ENCODE measurements around the gene NDUFB6. TPM values are rescaled to one million over a fixed set of nuclear protein-coding genes. Genes with fewer than 3 reads are reported as not detected.

Gene NDUFB6
- total RNA-seq, 1 experiment from 2014 or later = 60.2 TPM

GRCh38 chr9:32525709-32526030, 47.3 kb downstream of the NDUFB6 start:
- H3K4me1 Mint-ChIP-seq = peaks cover 10 to 17% of the 10 kb centered on the region in 2 experiments
- Histone ChIP-seq H3K56ac (ENCODE audit: insufficient read length, low read depth, low read length) (no peak overlapping the region), H2BK12ac (ENCODE audit: insufficient read length, low read depth, low read length) (no peak overlapping the region), H3K4me1 (ENCODE audit: insufficient read depth, low read length) (no peaks in the 10 kb centered on the region), H3K4ac (ENCODE audit: low read depth, low read length) (no peak overlapping the region), H3K23me2 (ENCODE audit: insufficient read length, low read depth, low read length, poor library complexity, severe bottlenecking) (no peaks in the 10 kb centered on the region), H3K9me3 (ENCODE audit: control insufficient read depth, low read depth, low read length) (no peaks in the 10 kb centered on the region), H3K79me2 (ENCODE audit: insufficient read depth, low read length) (no peaks in the 10 kb centered on the region), H2BK5ac (ENCODE audit: insufficient read length, low read length) (peak overlapping the region; percentile 57), H3K9ac (ENCODE audit: extremely low read depth, insufficient read length, low read length) (peak overlapping the region; percentile 27), H3K27me3 (ENCODE audit: insufficient read depth, low read length) (no peaks in the 10 kb centered on the region), H3T11ph (ENCODE audit: low read length) (no peak overlapping the region), H4K20me1 (ENCODE audit: control insufficient read depth, insufficient read depth, insufficient read length) (no peaks in the 10 kb centered on the region), H2AFZ (ENCODE audit: low read length) (peak overlapping the region; percentile 84), H4K5ac (ENCODE audit: insufficient read length, low read depth, low read length) (peak overlapping the region; percentile 85), H3K18ac (ENCODE audit: insufficient read length, low read depth, low read length) (peak overlapping the region; percentile 72), H4K8ac (replicated peaks; ENCODE audit: insufficient read length, low read depth, low read length) (no peak overlapping the region), H2AK5ac (ENCODE audit: insufficient read length, low read length) (no peak overlapping the region), H2BK20ac (ENCODE audit: low read depth, low read length, poor library complexity, severe bottlenecking) (no peak overlapping the region), H2BK120ac (ENCODE audit: low read depth, low read length, poor library complexity, severe bottlenecking) (peak overlapping the region; percentile 69), H3K4me2 (ENCODE audit: insufficient read depth, insufficient read length, low read length) (peak overlapping the region; percentile 86), H3K27ac (ENCODE audit: insufficient read length, low read depth, low read length) (peak overlapping the region; percentile 22), H4K91ac (ENCODE audit: insufficient read length, low read depth, low read length) (no peak overlapping the region), H3K14ac (ENCODE audit: insufficient read depth, low read length) (peak overlapping the region; percentile 78; the same call in 1 of the 2 replicates), H3K79me1 (ENCODE audit: insufficient read depth, low read depth, low read length, poor library complexity, severe bottlenecking) (no peaks in the 10 kb centered on the region), H3K23ac (ENCODE audit: insufficient read length, low read depth, low read length) (no peak overlapping the region), H2BK15ac (ENCODE audit: low read depth, low read length) (no peak overlapping the region)
- peak overlapping the region in 2 of 3 experiments; percentile 18 to 89; a peak in 2 of 7 replicates for H3K27ac Mint-ChIP-seq
- peak overlapping the region; percentile 86 to 90 for H3K4me3 Mint-ChIP-seq
- peaks cover 6 to 16% of the 10 kb centered on the region in 2 experiments; a peak in 4 of 5 replicates for H3K9me3 Mint-ChIP-seq
- TF ChIP-seq CTCF (conservative IDR thresholded peaks at IDR 0.05) = no peak
- WGBS (ENCODE audit: extremely low coverage, insufficient read length, low lambda C conversion rate) = no CpG with 5 or more reads among the region's 4 CpGs
- H3K36me3 Mint-ChIP-seq (ENCODE audit: insufficient read depth in 1 of 3, low read depth in 3 of 3) = peaks cover 8 to 21% (median 13%) of the 10 kb centered on the region in 3 experiments; a peak in 6 of 7 replicates
- no peaks in the 10 kb centered on the region for H3K27me3 Mint-ChIP-seq (ENCODE audit: low read depth)
- DNase-seq = no peak

Measured in H9 (cell line).